Vagina (tissue), 2 donors: ENCODE measurements around the gene METTL24.

Experiments used
- POLR2A ChIP-seq, 2 donors: fragments of 450-650 bp; IDR thresholded peaks; one replicate each; pipeline ENCODE4 v1.6.1; 2017; ENCODE audit warnings: antibody characterized with exemption in 2 of 2, mild to moderate bottlenecking in 2 of 2, moderate library complexity in 2 of 2
- POLR2AphosphoS5 ChIP-seq, 2 donors: sonication (generic); formaldehyde crosslinking; IDR thresholded peaks; one replicate each; pipeline ENCODE4 v1.9.0; 2017; ENCODE audit warnings: antibody characterized with exemption in 2 of 2, mild to moderate bottlenecking in 2 of 2, low read depth in 1 of 2; ENCODE audit not compliant: insufficient read depth in 1 of 2
- TF ChIP-seq, protein P1 (sequence below), 3 experiments: fragments of 450-650 bp in 2 of 3; fragments of 200-600 bp in 1 of 3; sonication (generic) in 1 of 3; IDR thresholded peaks; one replicate each; pipeline ENCODE4 v1.5.1; 2017 to 2019; ENCODE audit warnings: antibody characterized with exemption in 3 of 3, mild to moderate bottlenecking in 2 of 3, moderate library complexity in 2 of 3

DNA sequence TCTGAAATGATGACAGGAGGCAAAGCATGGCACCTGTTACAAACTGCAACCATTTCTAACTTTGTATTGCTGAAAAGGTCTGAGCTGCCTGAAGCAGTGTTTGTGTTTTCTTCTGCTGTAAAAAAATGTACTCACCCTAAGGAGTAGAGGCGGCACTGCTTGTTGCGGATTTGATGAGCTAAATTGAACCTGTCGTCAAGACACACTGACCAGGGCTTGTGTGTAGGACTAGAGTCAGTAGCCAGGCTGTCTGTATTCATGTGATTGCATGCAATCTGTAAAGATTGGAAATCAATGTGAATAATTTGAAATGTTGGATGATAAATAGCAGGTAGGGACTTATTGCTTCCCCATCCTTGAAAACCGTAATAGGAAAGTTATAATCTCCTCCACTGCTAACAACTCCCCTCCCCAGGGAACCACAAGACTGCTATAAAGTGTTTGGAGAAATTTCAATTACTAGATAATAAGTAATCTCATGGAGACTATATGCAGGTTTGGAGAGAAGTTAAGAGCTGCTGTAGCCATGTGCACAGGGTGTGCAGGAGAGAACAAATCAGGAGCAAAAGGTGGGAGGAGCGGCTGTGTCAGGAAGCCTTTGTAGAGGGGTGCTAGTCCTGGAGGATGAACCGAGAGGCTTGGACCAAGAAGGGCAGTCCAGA lies 42.8 kb downstream of the METTL24 start:
- TF ChIP-seq POLR2A (IDR thresholded peaks at IDR 0.05) (no peak), POLR2AphosphoS5 (IDR thresholded peaks at IDR 0.05; ENCODE audit: insufficient read depth in 1 of 2, low read depth in 1 of 2) (no peak)
- TF ChIP-seq, protein P1, sequence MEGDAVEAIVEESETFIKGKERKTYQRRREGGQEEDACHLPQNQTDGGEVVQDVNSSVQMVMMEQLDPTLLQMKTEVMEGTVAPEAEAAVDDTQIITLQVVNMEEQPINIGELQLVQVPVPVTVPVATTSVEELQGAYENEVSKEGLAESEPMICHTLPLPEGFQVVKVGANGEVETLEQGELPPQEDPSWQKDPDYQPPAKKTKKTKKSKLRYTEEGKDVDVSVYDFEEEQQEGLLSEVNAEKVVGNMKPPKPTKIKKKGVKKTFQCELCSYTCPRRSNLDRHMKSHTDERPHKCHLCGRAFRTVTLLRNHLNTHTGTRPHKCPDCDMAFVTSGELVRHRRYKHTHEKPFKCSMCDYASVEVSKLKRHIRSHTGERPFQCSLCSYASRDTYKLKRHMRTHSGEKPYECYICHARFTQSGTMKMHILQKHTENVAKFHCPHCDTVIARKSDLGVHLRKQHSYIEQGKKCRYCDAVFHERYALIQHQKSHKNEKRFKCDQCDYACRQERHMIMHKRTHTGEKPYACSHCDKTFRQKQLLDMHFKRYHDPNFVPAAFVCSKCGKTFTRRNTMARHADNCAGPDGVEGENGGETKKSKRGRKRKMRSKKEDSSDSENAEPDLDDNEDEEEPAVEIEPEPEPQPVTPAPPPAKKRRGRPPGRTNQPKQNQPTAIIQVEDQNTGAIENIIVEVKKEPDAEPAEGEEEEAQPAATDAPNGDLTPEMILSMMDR (IDR thresholded peaks at IDR 0.05): no peak
